ENCODE results near the gene ASIC2. TPM values are rescaled to one million over a fixed set of nuclear protein-coding genes. Genes with fewer than 3 reads are reported as not detected.

ASIC2 gene
- total RNA-seq, 1 experiment from 2014 or later, result 0.11 TPM

- no peaks in the 10 kb centered on the region for H3F3A ChIP-seq (ENCODE audit: low read length, unreplicated experiment)
- CTCF ChIA-PET, result no interaction called here
- no peak for DNase-seq
Observed at GRCh38 chr17:33099906-33100305, 193.2 kb downstream of the ASIC2 start.

GRCh38 chr17:33099252-33099651, 193.8 kb downstream of the ASIC2 start:
- H3K4me3 ChIP-seq (ENCODE audit: low read length), result no peak overlapping the region
- H2AFZ ChIP-seq (ENCODE audit: low read length), result no peak overlapping the region
- intact Hi-C loops (cut with micrococcal nuclease), result no loop called here
- no peak overlapping the region for H3K4me2 ChIP-seq (ENCODE audit: low read length)
- H3K79me2 ChIP-seq (ENCODE audit: low read length), result no peaks in the 10 kb centered on the region
- BruUV-seq (replicated peaks), result no TSS peak
- no peaks in the 10 kb centered on the region for H4K20me1 ChIP-seq (ENCODE audit: low read length)
- no peaks in the 10 kb centered on the region for H3F3A ChIP-seq (ENCODE audit: low read length, unreplicated experiment)
- CTCF ChIA-PET, result no interaction called here
- H3K27ac ChIP-seq (ENCODE audit: low read length), result no peak overlapping the region
- TF ChIP-seq CTCF (conservative IDR thresholded peaks at IDR 0.05; ENCODE audit: low read depth, low read length), result no peak
- TF ChIP-seq EZH2 (IDR thresholded peaks at IDR 0.05; ENCODE audit: low read length, unreplicated experiment), result no peak
- no peak for TF ChIP-seq EZH2phosphoT487 (IDR thresholded peaks at IDR 0.05; ENCODE audit: borderline replicate concordance, low read length)
- ATAC-seq (no peak), DNase-seq (no peak)
- POLR2A ChIA-PET (ENCODE audit: unreplicated experiment), result no interaction called here
- no peak overlapping the region for H3K9ac ChIP-seq (ENCODE audit: low read length)
- H3K9me2 ChIP-seq (replicated peaks; ENCODE audit: low read length), result no peaks in the 10 kb centered on the region
- no peaks in the 10 kb centered on the region for H3K9me3 ChIP-seq (ENCODE audit: low read length)
- H3K27me3 ChIP-seq (ENCODE audit: low read length), result peaks cover 46% of the 10 kb centered on the region
- no peaks in the 10 kb centered on the region for H3K36me3 ChIP-seq (ENCODE audit: low read depth, low read length)
- no peaks in the 10 kb centered on the region for H3K4me1 ChIP-seq (ENCODE audit: insufficient read depth, low read length)

More at GRCh38 chr17:33099906-33100305, 193.2 kb downstream of the ASIC2 start:
- Histone ChIP-seq H3K27ac (ENCODE audit: low read length) (no peak overlapping the region), H3K4me3 (ENCODE audit: low read length) (no peak overlapping the region), H3K9ac (ENCODE audit: low read length) (no peak overlapping the region), H3K79me2 (ENCODE audit: low read length) (no peaks in the 10 kb centered on the region), H3K4me2 (ENCODE audit: low read length) (no peak overlapping the region), H3K9me2 (replicated peaks; ENCODE audit: low read length) (no peaks in the 10 kb centered on the region), H3K4me1 (ENCODE audit: insufficient read depth, low read length) (no peaks in the 10 kb centered on the region), H2AFZ (ENCODE audit: low read length) (no peak overlapping the region), H4K20me1 (ENCODE audit: low read length) (no peaks in the 10 kb centered on the region), H3K36me3 (ENCODE audit: low read depth, low read length) (no peaks in the 10 kb centered on the region), H3K9me3 (ENCODE audit: low read length) (no peaks in the 10 kb centered on the region), H3K27me3 (ENCODE audit: low read length) (peaks cover 39% of the 10 kb centered on the region)
- TF ChIP-seq CTCF (conservative IDR thresholded peaks at IDR 0.05; ENCODE audit: low read depth, low read length), result no peak
- TF ChIP-seq EZH2phosphoT487 (IDR thresholded peaks at IDR 0.05; ENCODE audit: borderline replicate concordance, low read length), result no peak
- TF ChIP-seq EZH2 (IDR thresholded peaks at IDR 0.05; ENCODE audit: low read length, unreplicated experiment), result no peak
- BruUV-seq (replicated peaks), result no TSS peak
- POLR2A ChIA-PET (ENCODE audit: unreplicated experiment), result no interaction called here
- no peak for ATAC-seq
- intact Hi-C loops (cut with micrococcal nuclease), result no loop called here

- no peak for TF ChIP-seq CTCF (conservative IDR thresholded peaks at IDR 0.05; ENCODE audit: low read depth, low read length)
- TF ChIP-seq EZH2phosphoT487 (IDR thresholded peaks at IDR 0.05; ENCODE audit: borderline replicate concordance, low read length), result no peak
- no peak for TF ChIP-seq EZH2 (IDR thresholded peaks at IDR 0.05; ENCODE audit: low read length, unreplicated experiment)
- DNase-seq (no peak), ATAC-seq (no peak)
- H3K9me3 ChIP-seq (ENCODE audit: low read length), result no peaks in the 10 kb centered on the region
- no peaks in the 10 kb centered on the region for H3K36me3 ChIP-seq (ENCODE audit: low read depth, low read length)
- no peaks in the 10 kb centered on the region for H3K4me1 ChIP-seq (ENCODE audit: insufficient read depth, low read length)
- no peak overlapping the region for H3K4me3 ChIP-seq (ENCODE audit: low read length)
- no TSS peak for BruUV-seq (replicated peaks)
- H3K9ac ChIP-seq (ENCODE audit: low read length), result no peak overlapping the region
- H2AFZ ChIP-seq (ENCODE audit: low read length), result no peak overlapping the region
- H3K4me2 ChIP-seq (ENCODE audit: low read length), result no peak overlapping the region
- intact Hi-C loops (cut with micrococcal nuclease), result no loop called here
- no peaks in the 10 kb centered on the region for H4K20me1 ChIP-seq (ENCODE audit: low read length)
- H3K9me2 ChIP-seq (replicated peaks; ENCODE audit: low read length), result no peaks in the 10 kb centered on the region
- CTCF ChIA-PET, result no interaction called here
- no peaks in the 10 kb centered on the region for H3F3A ChIP-seq (ENCODE audit: low read length, unreplicated experiment)
- H3K79me2 ChIP-seq (ENCODE audit: low read length), result no peaks in the 10 kb centered on the region
- H3K27ac ChIP-seq (ENCODE audit: low read length), result no peak overlapping the region
- POLR2A ChIA-PET (ENCODE audit: unreplicated experiment), result interaction anchor here (0.5 kb wide), 1 partner anchor 41 kb away, joined by 5 read pairs; no protein-coding TSS in a partner anchor
- peaks cover 49% of the 10 kb centered on the region for H3K27me3 ChIP-seq (ENCODE audit: low read length)
Observed at GRCh38 chr17:33097411-33097810, 195.7 kb downstream of the ASIC2 start.
